ENCODE results near the gene NKX6-1. TPM values are rescaled to one million over a fixed set of nuclear protein-coding genes. Genes with fewer than 3 reads are reported as not detected.

Gene NKX6-1
- polyA plus RNA-seq, 1 of the 3 experiments (the other 2 are of a cell fraction): not detected

DNA sequence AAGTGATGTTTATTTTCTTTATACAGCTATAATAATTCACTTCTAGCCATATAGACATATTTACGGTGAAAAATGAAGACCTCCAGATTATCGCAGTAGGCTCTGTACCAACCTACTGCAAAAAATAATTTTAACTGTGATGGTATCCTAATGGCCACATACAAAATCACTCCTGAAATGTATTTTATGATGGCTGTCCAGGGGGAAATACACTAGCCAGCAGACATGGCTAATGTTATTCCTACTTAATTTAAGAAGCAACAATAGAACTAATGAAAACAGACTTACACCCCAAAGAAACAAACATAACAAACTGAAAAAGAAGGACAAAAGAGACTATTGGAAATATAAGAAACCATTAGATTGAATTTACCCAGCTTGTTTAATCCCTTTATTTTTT lies 4.6 kb downstream of the NKX6-1 start:
- no peaks in the 10 kb centered on the region for H4K20me1 ChIP-seq (ENCODE audit: insufficient read depth)
- TF ChIP-seq GABPA (IDR thresholded peaks at IDR 0.05; ENCODE audit: low read depth) (no peak), NRF1 (IDR thresholded peaks at IDR 0.05; ENCODE audit: low read depth, low read length) (no peak), CHD2 (IDR thresholded peaks at IDR 0.05; ENCODE audit: low read length, partially characterized antibody) (no peak), USF1 (IDR thresholded peaks at IDR 0.05; ENCODE audit: borderline replicate concordance, low read depth) (no peak), NFIC (IDR thresholded peaks at IDR 0.05; ENCODE audit: borderline replicate concordance) (no peak), RXRA (IDR thresholded peaks at IDR 0.05; ENCODE audit: borderline replicate concordance, low read depth) (no peak), TEAD4 (IDR thresholded peaks at IDR 0.05; ENCODE audit: borderline replicate concordance, insufficient read depth) (no peak), SMC3 (IDR thresholded peaks at IDR 0.05; ENCODE audit: low read depth, low read length) (no peak), SIN3A (IDR thresholded peaks at IDR 0.05; ENCODE audit: borderline replicate concordance, low read depth, low read length) (no peak), CTCF (IDR thresholded peaks at IDR 0.05) (no peak), FOXJ3 (CRISPR knock-in tag; IDR thresholded peaks at IDR 0.05) (no peak), MXI1 (IDR thresholded peaks at IDR 0.05; ENCODE audit: low read depth, low read length) (no peak), GATA2 (CRISPR knock-in tag; IDR thresholded peaks at IDR 0.05) (no peak), TAF1 (IDR thresholded peaks at IDR 0.05; ENCODE audit: borderline replicate concordance, low read depth, low read length) (no peak), ELF1 (IDR thresholded peaks at IDR 0.05) (no peak), JUND (IDR thresholded peaks at IDR 0.05) (no peak), POLR2AphosphoS5 (IDR thresholded peaks at IDR 0.05; ENCODE audit: low read depth, low read length) (no peak)
- TF ChIP-seq, protein P1, sequence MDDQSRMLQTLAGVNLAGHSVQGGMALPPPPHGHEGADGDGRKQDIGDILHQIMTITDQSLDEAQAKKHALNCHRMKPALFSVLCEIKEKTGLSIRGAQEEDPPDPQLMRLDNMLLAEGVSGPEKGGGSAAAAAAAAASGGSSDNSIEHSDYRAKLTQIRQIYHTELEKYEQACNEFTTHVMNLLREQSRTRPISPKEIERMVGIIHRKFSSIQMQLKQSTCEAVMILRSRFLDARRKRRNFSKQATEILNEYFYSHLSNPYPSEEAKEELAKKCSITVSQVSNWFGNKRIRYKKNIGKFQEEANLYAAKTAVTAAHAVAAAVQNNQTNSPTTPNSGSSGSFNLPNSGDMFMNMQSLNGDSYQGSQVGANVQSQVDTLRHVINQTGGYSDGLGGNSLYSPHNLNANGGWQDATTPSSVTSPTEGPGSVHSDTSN (IDR thresholded peaks at IDR 0.05): no peak
- no peaks in the 10 kb centered on the region for H3K79me2 ChIP-seq (ENCODE audit: insufficient read depth)
- no peak overlapping the region for H3K9ac ChIP-seq
- POLR2A ChIA-PET: no interaction called here
- no peaks in the 10 kb centered on the region for H3K36me3 ChIP-seq (replicated peaks in 1 of 2; ENCODE audit: control insufficient read depth in 1 of 2, insufficient read depth in 2 of 2, low read length in 1 of 2)
- peaks cover 0 to 8% of the 10 kb centered on the region in 2 experiments; a peak in 1 of 4 replicates for H3K4me1 ChIP-seq (ENCODE audit: control insufficient read depth in 1 of 2, insufficient read depth in 2 of 2, low read depth in 1 of 2, low read length in 1 of 2)
- no peak overlapping the region for H3K27ac ChIP-seq (ENCODE audit: low read depth in 2 of 2, low read length in 1 of 2)
- 11% methylated on average over 2 of the region's 2 CpGs for WGBS (ENCODE audit: low lambda C conversion rate)
- H3K4me2 ChIP-seq: no peak overlapping the region
- H3K4me3 ChIP-seq (ENCODE audit: low read depth in 2 of 2, low read length in 1 of 2): no peak overlapping the region
- no peak overlapping the region for H2AFZ ChIP-seq (ENCODE audit: low read depth)
- CTCF ChIA-PET: interaction anchor here (0.8 kb wide), 1 partner anchor 12 kb away, joined by 3 read pairs; no protein-coding TSS in a partner anchor
- DNase-seq: no peak
- H3K27me3 ChIP-seq (ENCODE audit: insufficient read depth): peaks cover 99% of the 10 kb centered on the region
- no peaks in the 10 kb centered on the region for H3K9me2 ChIP-seq
- peaks cover 12% of the 10 kb centered on the region for H3F3A ChIP-seq (replicated peaks; ENCODE audit: insufficient read depth)
- H3K9me3 ChIP-seq: no peaks in the 10 kb centered on the region

Measured in SK-N-SH (cell line).